Mammary epithelial cell (primary cell): ENCODE data around the gene P4HTM.

ENCODE experiments used
- EZH2 ChIP-seq: IDR thresholded peaks from 2 replicates; pipeline ENCODE4 v1.6.1; 2012; ENCODE audit warnings: low read length, inconsistent platforms, borderline replicate concordance
- TF ChIP-seq, protein P1 (sequence below), 2 donors: IDR thresholded peaks in 1 of 2; conservative IDR thresholded peaks in 1 of 2; 2 replicates each; pipeline ENCODE4 v1.5.1; 2011 to 2012; ENCODE audit warnings: inconsistent platforms in 2 of 2, low read length in 2 of 2, mild to moderate bottlenecking in 2 of 2, control low read depth in 1 of 2, low read depth in 1 of 2; ENCODE audit not compliant: insufficient read depth in 1 of 2; ENCODE audit errors: extremely low read depth in 1 of 2

- TF ChIP-seq EZH2 = no peak
- TF ChIP-seq, protein P1, sequence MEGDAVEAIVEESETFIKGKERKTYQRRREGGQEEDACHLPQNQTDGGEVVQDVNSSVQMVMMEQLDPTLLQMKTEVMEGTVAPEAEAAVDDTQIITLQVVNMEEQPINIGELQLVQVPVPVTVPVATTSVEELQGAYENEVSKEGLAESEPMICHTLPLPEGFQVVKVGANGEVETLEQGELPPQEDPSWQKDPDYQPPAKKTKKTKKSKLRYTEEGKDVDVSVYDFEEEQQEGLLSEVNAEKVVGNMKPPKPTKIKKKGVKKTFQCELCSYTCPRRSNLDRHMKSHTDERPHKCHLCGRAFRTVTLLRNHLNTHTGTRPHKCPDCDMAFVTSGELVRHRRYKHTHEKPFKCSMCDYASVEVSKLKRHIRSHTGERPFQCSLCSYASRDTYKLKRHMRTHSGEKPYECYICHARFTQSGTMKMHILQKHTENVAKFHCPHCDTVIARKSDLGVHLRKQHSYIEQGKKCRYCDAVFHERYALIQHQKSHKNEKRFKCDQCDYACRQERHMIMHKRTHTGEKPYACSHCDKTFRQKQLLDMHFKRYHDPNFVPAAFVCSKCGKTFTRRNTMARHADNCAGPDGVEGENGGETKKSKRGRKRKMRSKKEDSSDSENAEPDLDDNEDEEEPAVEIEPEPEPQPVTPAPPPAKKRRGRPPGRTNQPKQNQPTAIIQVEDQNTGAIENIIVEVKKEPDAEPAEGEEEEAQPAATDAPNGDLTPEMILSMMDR (conservative IDR thresholded peaks at IDR 0.05 in 1 of 2, IDR thresholded peaks at IDR 0.05 in 1 of 2; ENCODE audit: extremely low read depth in 1 of 2, insufficient read depth in 1 of 2, low read depth in 1 of 2, low read length in 2 of 2) = no peak
Observed at GRCh38 chr3:49025005-49025792, 35.2 kb downstream of the P4HTM start.
